ENCODE data around the gene RAP1GAP. TPM values are rescaled to one million over a fixed set of nuclear protein-coding genes. Genes with fewer than 3 reads are reported as not detected.

RAP1GAP gene
- total RNA-seq, 1 donor from 2014 or later = 1.2 TPM

- Histone ChIP-seq H3K9me3 (no peaks in the 10 kb centered on the region), H3K27ac (no peak overlapping the region), H3K4me1 (no peaks in the 10 kb centered on the region), H3K4me3 (no peak overlapping the region), H3K36me3 (no peaks in the 10 kb centered on the region), H3K27me3 (no peaks in the 10 kb centered on the region)
- intact Hi-C loops (cut with DNase I) = no loop called here
- TF ChIP-seq POLR2AphosphoS5 (IDR thresholded peaks at IDR 0.05; ENCODE audit: insufficient read depth in 1 of 2, low read depth in 1 of 2) = no peak
- no peak for TF ChIP-seq CTCF (IDR thresholded peaks at IDR 0.05)
- no peak for TF ChIP-seq POLR2A (IDR thresholded peaks at IDR 0.05)
- no peak for DNase-seq (ENCODE audit: extremely low spot score in 2 of 2)
These were observed 69.8 kb downstream of the RAP1GAP start for GRCh38 chr1:21599402-21599801.

- no peaks in the 10 kb centered on the region for H3K36me3 ChIP-seq
- DNase-seq (ENCODE audit: extremely low spot score in 2 of 2) = no peak
- TF ChIP-seq POLR2A (IDR thresholded peaks at IDR 0.05) (no peak), CTCF (IDR thresholded peaks at IDR 0.05) (no peak), POLR2AphosphoS5 (IDR thresholded peaks at IDR 0.05; ENCODE audit: insufficient read depth in 1 of 2, low read depth in 1 of 2) (no peak)
- intact Hi-C loops (cut with DNase I) = no loop called here
- H3K27ac ChIP-seq = no peak overlapping the region
- H3K9me3 ChIP-seq = no peaks in the 10 kb centered on the region
- no peak overlapping the region for H3K4me3 ChIP-seq
- no peaks in the 10 kb centered on the region for H3K4me1 ChIP-seq
- H3K27me3 ChIP-seq = no peaks in the 10 kb centered on the region
These were observed 70.3 kb downstream of the RAP1GAP start for GRCh38 chr1:21598904-21599303.

GRCh38 chr1:21598417-21598816 lies 70.7 kb downstream of the RAP1GAP start:
- Histone ChIP-seq H3K4me3 (no peak overlapping the region), H3K4me1 (no peaks in the 10 kb centered on the region), H3K27ac (no peak overlapping the region), H3K27me3 (no peaks in the 10 kb centered on the region), H3K36me3 (no peaks in the 10 kb centered on the region), H3K9me3 (no peaks in the 10 kb centered on the region)
- no peak for TF ChIP-seq CTCF (IDR thresholded peaks at IDR 0.05)
- TF ChIP-seq POLR2A (IDR thresholded peaks at IDR 0.05) = no peak
- no peak for TF ChIP-seq POLR2AphosphoS5 (IDR thresholded peaks at IDR 0.05; ENCODE audit: insufficient read depth in 1 of 2, low read depth in 1 of 2)
- DNase-seq (ENCODE audit: extremely low spot score in 2 of 2) = no peak
- intact Hi-C loops (cut with DNase I) = no loop called here

GRCh38 chr1:21597753-21598152 lies 71.4 kb downstream of the RAP1GAP start:
- intact Hi-C loops (cut with DNase I) = no loop called here
- H3K4me3 ChIP-seq = no peak overlapping the region
- no peak for TF ChIP-seq POLR2AphosphoS5 (IDR thresholded peaks at IDR 0.05; ENCODE audit: insufficient read depth in 1 of 2, low read depth in 1 of 2)
- no peak for TF ChIP-seq CTCF (IDR thresholded peaks at IDR 0.05)
- TF ChIP-seq POLR2A (IDR thresholded peaks at IDR 0.05) = no peak
- no peaks in the 10 kb centered on the region for H3K27me3 ChIP-seq
- H3K27ac ChIP-seq = no peak overlapping the region
- H3K9me3 ChIP-seq = no peaks in the 10 kb centered on the region
- H3K4me1 ChIP-seq = no peaks in the 10 kb centered on the region
- no peak for DNase-seq (ENCODE audit: extremely low spot score in 2 of 2)
- H3K36me3 ChIP-seq = no peaks in the 10 kb centered on the region

- no peaks in the 10 kb centered on the region for H3K27me3 ChIP-seq
- TF ChIP-seq CTCF (IDR thresholded peaks at IDR 0.05) (no peak), POLR2A (IDR thresholded peaks at IDR 0.05) (no peak), POLR2AphosphoS5 (IDR thresholded peaks at IDR 0.05; ENCODE audit: insufficient read depth in 1 of 2, low read depth in 1 of 2) (no peak)
These were observed 72.5 kb downstream of the RAP1GAP start for GRCh38 chr1:21596628-21597027.

More at GRCh38 chr1:21596628-21597027, 72.5 kb downstream of the RAP1GAP start:
- Histone ChIP-seq H3K27ac (no peak overlapping the region), H3K4me3 (no peak overlapping the region), H3K4me1 (no peaks in the 10 kb centered on the region), H3K36me3 (no peaks in the 10 kb centered on the region), H3K9me3 (no peaks in the 10 kb centered on the region)
- intact Hi-C loops (cut with DNase I) = no loop called here
- DNase-seq (ENCODE audit: extremely low spot score in 2 of 2) = no peak

Data from vagina (tissue), 2 donors.